HCT116 (cell line): ENCODE results near the gene SLX9. TPM values are rescaled to one million over a fixed set of nuclear protein-coding genes. Genes with fewer than 3 reads are reported as not detected.

Experiments
- ATAC-seq: fragments of 200-7000 bp; cut with Tn5 transposase; 2 replicates; pipeline ENCODE4 v1.9.1; 2020; ENCODE audit warnings: mild to moderate bottlenecking, moderate library complexity
- BruUV-seq: library from RNA; stranded (reverse); fragments of 400-500 nt; replicated peaks from 2 replicates; lab custom pipeline; 2021; lab: Mats Ljungman, UMichigan
- CTCF ChIA-PET: fragments of 300-600 bp; sonication (Branson Sonifier 250); formaldehyde crosslinking; loops from one replicate; lab custom pipeline; 2021; ENCODE audit warnings: antibody characterized with exemption; lab: Charles Lee
- POLR2A ChIA-PET: fragments of 300-600, 350-600 bp; sonication (Branson Sonifier 250); formaldehyde crosslinking; loops from one replicate; lab custom pipeline; 2021; ENCODE audit warnings: antibody characterized with exemption; lab: Charles Lee
- RAD21 ChIA-PET, 2 experiments: fragments of 300-600 bp; sonication (Branson Sonifier 250); formaldehyde crosslinking; loops; one replicate each; lab custom pipeline; 2023; ENCODE audit warnings: low total read pairs in 2 of 2; ENCODE audit not compliant: uncharacterized antibody in 2 of 2, unreplicated experiment in 2 of 2, low non-redundant PET in 1 of 2; lab: Charles Lee
- DNase-seq: peaks from one replicate; pipeline ENCODE4 v3.0.0-alpha.2; 2010; ENCODE audit warnings: low read depth, low spot score
- H2AFZ ChIP-seq: fragments of 200-600 bp; shearing (Covaris generic), sonication (generic); 2 replicates; pipeline ENCODE4 v1.6.1; 2017; ENCODE audit warnings: low read depth, mixed run types, mixed read lengths, antibody characterized with exemption, low read length; ENCODE audit not compliant: poor library complexity, severe bottlenecking
- H3K27ac ChIP-seq: 2 replicates; pipeline ENCODE4 v1.5.1; 2012; ENCODE audit warnings: low read depth, low read length
- H3K27me3 ChIP-seq: fragments of 200-600 bp; sonication (generic); 2 replicates; pipeline ENCODE4 v1.6.1; 2016; ENCODE audit warnings: mixed run types, low read length, mixed read lengths; ENCODE audit not compliant: insufficient read depth
- H3K36me3 ChIP-seq, 2 experiments: fragments of 200-500 bp in 1 of 2; fragments of 200-600 bp in 1 of 2; sonication (Bioruptor generic) in 1 of 2; sonication (generic) in 1 of 2; 2 replicates each; pipeline versions ENCODE4 v1.5.1 to v1.6.1; 2014 to 2016; ENCODE audit warnings: low read length in 2 of 2, inconsistent platforms in 1 of 2, mixed read lengths in 1 of 2, mixed run types in 1 of 2; ENCODE audit not compliant: insufficient read depth in 2 of 2, control insufficient read depth in 1 of 2
- H3K4me1 ChIP-seq, 2 experiments: fragments of 200-600 bp in 1 of 2; sonication (generic) in 1 of 2; 2 replicates each; pipeline versions ENCODE4 v1.5.1 to v1.6.1; 2012 to 2017; ENCODE audit warnings: low read length in 2 of 2, inconsistent platforms in 1 of 2, mild to moderate bottlenecking in 1 of 2, mixed read lengths in 1 of 2, mixed run types in 1 of 2, moderate library complexity in 1 of 2; ENCODE audit not compliant: insufficient read depth in 2 of 2, control insufficient read depth in 1 of 2
- H3K4me2 ChIP-seq: fragments of 200-600 bp; sonication (generic); 2 replicates; pipeline ENCODE4 v1.6.1; 2017; ENCODE audit warnings: mixed run types, low read length, mixed read lengths
- H3K4me3 ChIP-seq, 2 experiments: fragments of 200-600 bp in 1 of 2; sonication (generic) in 1 of 2; replicated peaks in 1 of 2; 2 replicates each; pipeline ENCODE4 v1.5.1; 2011 to 2016; ENCODE audit warnings: low read length in 2 of 2, control low read depth in 1 of 2, low read depth in 1 of 2, mild to moderate bottlenecking in 1 of 2, mixed read lengths in 1 of 2, mixed run types in 1 of 2
- H3K79me2 ChIP-seq: fragments of 200-600 bp; sonication (generic); 2 replicates; pipeline ENCODE4 v1.6.1; 2017; ENCODE audit warnings: mild to moderate bottlenecking, mixed run types, low read length, moderate library complexity, mixed read lengths; ENCODE audit not compliant: insufficient read depth
- H3K9ac ChIP-seq: fragments of 200-600 bp; sonication (generic); 2 replicates; pipeline ENCODE4 v1.6.1; 2016; ENCODE audit warnings: low read length, mixed read lengths
- H3K9me2 ChIP-seq: fragments of 200-600 bp; sonication (generic), shearing (Covaris generic); 2 replicates; pipeline ENCODE4 v1.6.1; 2017; ENCODE audit warnings: mixed run types, mild to moderate bottlenecking, moderate library complexity; ENCODE audit not compliant: insufficient read depth
- H3K9me3 ChIP-seq, 2 experiments: fragments of 200-500 bp in 1 of 2; fragments of 200-600 bp in 1 of 2; sonication (Bioruptor generic) in 1 of 2; sonication (generic) in 1 of 2; 2 replicates each; pipeline ENCODE4 v1.6.1; 2014 to 2017; ENCODE audit warnings: low read length in 2 of 2, mixed read lengths in 2 of 2, inconsistent platforms in 1 of 2, low read depth in 1 of 2, mild to moderate bottlenecking in 1 of 2, mixed run types in 1 of 2, moderate library complexity in 1 of 2; ENCODE audit not compliant: control insufficient read depth in 1 of 2, insufficient read depth in 1 of 2
- H4K20me1 ChIP-seq: fragments of 200-600 bp; sonication (generic), shearing (Covaris generic); 2 replicates; pipeline ENCODE4 v1.6.1; 2017; ENCODE audit warnings: mixed run types, mild to moderate bottlenecking, moderate library complexity; ENCODE audit not compliant: insufficient read depth
- CBX3 ChIP-seq: IDR thresholded peaks from 2 replicates; pipeline ENCODE4 v1.6.1; 2012; ENCODE audit warnings: low read depth
- CEBPB ChIP-seq: IDR thresholded peaks from 2 replicates; pipeline ENCODE4 v1.6.1; 2012; ENCODE audit warnings: low read depth
- EGR1 ChIP-seq: IDR thresholded peaks from 2 replicates; pipeline ENCODE4 v1.6.1; 2012; ENCODE audit warnings: low read depth
- ELF1 ChIP-seq: IDR thresholded peaks from 2 replicates; pipeline ENCODE4 v1.6.1; 2012; ENCODE audit warnings: low read depth, borderline replicate concordance
- EZH2 ChIP-seq: fragments of 200-600 bp; sonication (generic); IDR thresholded peaks from 2 replicates; pipeline ENCODE4 v1.6.1; 2017; ENCODE audit warnings: antibody characterized with exemption, mixed run types
- EZH2phosphoT487 ChIP-seq: fragments of 200-600 bp; IDR thresholded peaks from 2 replicates; pipeline ENCODE4 v1.6.1; 2018; ENCODE audit warnings: antibody characterized with exemption, borderline replicate concordance
- FOSL1 ChIP-seq: IDR thresholded peaks from 2 replicates; pipeline ENCODE4 v1.6.1; 2012; ENCODE audit warnings: low read depth
- JUND ChIP-seq: IDR thresholded peaks from 2 replicates; pipeline ENCODE4 v1.6.1; 2012
- MAX ChIP-seq: IDR thresholded peaks from 2 replicates; pipeline ENCODE4 v1.6.1; 2012
- RAD21 ChIP-seq: IDR thresholded peaks from 2 replicates; pipeline ENCODE4 v1.6.1; 2012; ENCODE audit warnings: low read depth, mild to moderate bottlenecking
- SRF ChIP-seq: IDR thresholded peaks from 2 replicates; pipeline ENCODE4 v1.6.1; 2012; ENCODE audit warnings: low read depth
- ZFX ChIP-seq: fragments of 450-650 bp; IDR thresholded peaks from 2 replicates; pipeline ENCODE4 v1.6.1; 2017
- ZNF274 ChIP-seq: fragments of 200-500 bp; sonication (Bioruptor generic); IDR thresholded peaks from 2 replicates; pipeline ENCODE4 v1.6.1; 2014; ENCODE audit warnings: mild to moderate bottlenecking, low read depth, low read length, inconsistent platforms
- intact Hi-C: fragments of 100-400 bp; cut with micrococcal nuclease; formaldehyde crosslinking; loops from 2 replicates; pipeline ENCODE4 v1.10.0; 2022
- total RNA-seq: library from RNA; stranded (reverse); gene quantifications from one replicate; pipeline ENCODE4 v1.2.1, GENCODE V29; 2021; ENCODE audit not compliant: unreplicated experiment
- TF ChIP-seq, protein P1 (sequence below): IDR thresholded peaks from 2 replicates; pipeline ENCODE4 v1.6.1; 2012
- TF ChIP-seq, protein P2 (sequence below): IDR thresholded peaks from 2 replicates; pipeline ENCODE4 v1.6.1; 2011; ENCODE audit warnings: mild to moderate bottlenecking, low read length, moderate library complexity; ENCODE audit not compliant: insufficient replicate concordance; ENCODE audit errors: extremely low read depth
- TF ChIP-seq, protein P3 (sequence below): IDR thresholded peaks from 2 replicates; pipeline ENCODE4 v1.6.1; 2012; ENCODE audit warnings: low read depth

SLX9 gene
- total RNA-seq, 1 experiment from 2014 or later = 61.9 TPM

DNA sequence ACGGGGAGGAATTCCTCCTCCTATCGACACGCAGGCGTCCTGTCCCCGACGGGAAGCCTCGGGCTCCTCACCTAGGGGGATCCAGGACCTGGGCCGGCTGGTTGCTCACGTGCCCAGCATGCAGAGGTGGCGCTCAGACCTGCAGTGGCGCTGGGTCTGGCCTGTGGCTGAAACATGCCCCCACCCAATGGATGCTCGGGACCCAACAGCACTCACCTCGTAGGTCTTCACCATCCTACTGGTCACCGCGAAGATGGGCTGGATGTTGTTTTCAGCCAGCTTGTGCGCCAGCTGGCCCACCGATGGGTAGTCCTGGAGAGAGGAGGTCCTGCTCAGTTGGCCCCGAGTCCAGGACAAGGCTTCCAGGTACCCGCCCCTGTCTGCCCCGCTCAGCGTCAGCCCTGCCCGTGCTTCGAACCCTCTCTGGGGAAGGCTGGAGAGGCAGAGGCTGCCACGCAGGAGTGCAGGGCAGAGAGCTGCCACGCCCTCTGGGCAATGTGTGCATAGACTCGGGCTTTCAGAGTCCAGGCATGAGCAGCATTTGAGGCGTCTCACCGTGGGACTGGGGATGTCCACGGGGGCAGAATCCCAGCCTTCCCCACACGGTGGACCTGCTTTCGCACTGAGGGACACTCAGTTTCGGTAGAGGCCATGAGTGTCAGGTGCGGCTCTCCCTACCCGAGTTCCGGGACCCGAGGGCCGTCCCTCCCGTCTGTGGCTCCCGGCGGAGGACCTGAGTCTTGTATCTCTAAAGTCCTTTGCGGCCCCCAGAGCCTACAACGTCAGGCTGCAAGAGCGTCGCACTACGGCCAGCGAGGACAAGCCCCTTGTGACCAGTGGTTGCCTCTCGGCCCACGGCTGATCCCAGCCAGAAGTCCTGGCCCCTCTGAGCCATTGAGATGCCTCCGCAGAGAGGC lies 40.7 kb upstream of the SLX9 start:
- Histone ChIP-seq H3K9me3 (peaks cover 0 to 4% of the 10 kb centered on the region in 2 experiments; a peak in 1 of 4 replicates), H3K4me1 (no peaks in the 10 kb centered on the region; a peak in 1 of 4 replicates), H3K79me2 (no peaks in the 10 kb centered on the region), H3K9ac (no peak overlapping the region), H3K36me3 (no peaks in the 10 kb centered on the region), H3K9me2 (no peaks in the 10 kb centered on the region), H3K4me3 (no peak overlapping the region), H3K4me2 (no peak overlapping the region), H4K20me1 (no peaks in the 10 kb centered on the region), H3K27ac (no peak overlapping the region), H2AFZ (no peak overlapping the region), H3K27me3 (no peaks in the 10 kb centered on the region)
- POLR2A ChIA-PET = no interaction called here
- intact Hi-C loops = no loop called here
- CTCF ChIA-PET = no interaction called here
- ATAC-seq = no peak
- RAD21 ChIA-PET = no interaction called here
- TF ChIP-seq, protein P1, sequence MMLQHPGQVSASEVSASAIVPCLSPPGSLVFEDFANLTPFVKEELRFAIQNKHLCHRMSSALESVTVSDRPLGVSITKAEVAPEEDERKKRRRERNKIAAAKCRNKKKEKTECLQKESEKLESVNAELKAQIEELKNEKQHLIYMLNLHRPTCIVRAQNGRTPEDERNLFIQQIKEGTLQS = no peak
- no peak for TF ChIP-seq JUND
- no peak for TF ChIP-seq CBX3
- TF ChIP-seq ZNF274 = no peak
- no peak for TF ChIP-seq EGR1
- TF ChIP-seq ZFX = no peak
- TF ChIP-seq FOSL1 = no peak
- TF ChIP-seq, protein P2, sequence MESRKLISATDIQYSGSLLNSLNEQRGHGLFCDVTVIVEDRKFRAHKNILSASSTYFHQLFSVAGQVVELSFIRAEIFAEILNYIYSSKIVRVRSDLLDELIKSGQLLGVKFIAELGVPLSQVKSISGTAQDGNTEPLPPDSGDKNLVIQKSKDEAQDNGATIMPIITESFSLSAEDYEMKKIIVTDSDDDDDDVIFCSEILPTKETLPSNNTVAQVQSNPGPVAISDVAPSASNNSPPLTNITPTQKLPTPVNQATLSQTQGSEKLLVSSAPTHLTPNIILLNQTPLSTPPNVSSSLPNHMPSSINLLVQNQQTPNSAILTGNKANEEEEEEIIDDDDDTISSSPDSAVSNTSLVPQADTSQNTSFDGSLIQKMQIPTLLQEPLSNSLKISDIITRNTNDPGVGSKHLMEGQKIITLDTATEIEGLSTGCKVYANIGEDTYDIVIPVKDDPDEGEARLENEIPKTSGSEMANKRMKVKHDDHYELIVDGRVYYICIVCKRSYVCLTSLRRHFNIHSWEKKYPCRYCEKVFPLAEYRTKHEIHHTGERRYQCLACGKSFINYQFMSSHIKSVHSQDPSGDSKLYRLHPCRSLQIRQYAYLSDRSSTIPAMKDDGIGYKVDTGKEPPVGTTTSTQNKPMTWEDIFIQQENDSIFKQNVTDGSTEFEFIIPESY = no peak
- TF ChIP-seq MAX = no peak
- TF ChIP-seq EZH2 = no peak
- no peak for TF ChIP-seq EZH2phosphoT487
- TF ChIP-seq RAD21 = no peak
- no peak for TF ChIP-seq ELF1
- no peak for TF ChIP-seq CEBPB
- no peak for TF ChIP-seq SRF
- TF ChIP-seq, protein P3, sequence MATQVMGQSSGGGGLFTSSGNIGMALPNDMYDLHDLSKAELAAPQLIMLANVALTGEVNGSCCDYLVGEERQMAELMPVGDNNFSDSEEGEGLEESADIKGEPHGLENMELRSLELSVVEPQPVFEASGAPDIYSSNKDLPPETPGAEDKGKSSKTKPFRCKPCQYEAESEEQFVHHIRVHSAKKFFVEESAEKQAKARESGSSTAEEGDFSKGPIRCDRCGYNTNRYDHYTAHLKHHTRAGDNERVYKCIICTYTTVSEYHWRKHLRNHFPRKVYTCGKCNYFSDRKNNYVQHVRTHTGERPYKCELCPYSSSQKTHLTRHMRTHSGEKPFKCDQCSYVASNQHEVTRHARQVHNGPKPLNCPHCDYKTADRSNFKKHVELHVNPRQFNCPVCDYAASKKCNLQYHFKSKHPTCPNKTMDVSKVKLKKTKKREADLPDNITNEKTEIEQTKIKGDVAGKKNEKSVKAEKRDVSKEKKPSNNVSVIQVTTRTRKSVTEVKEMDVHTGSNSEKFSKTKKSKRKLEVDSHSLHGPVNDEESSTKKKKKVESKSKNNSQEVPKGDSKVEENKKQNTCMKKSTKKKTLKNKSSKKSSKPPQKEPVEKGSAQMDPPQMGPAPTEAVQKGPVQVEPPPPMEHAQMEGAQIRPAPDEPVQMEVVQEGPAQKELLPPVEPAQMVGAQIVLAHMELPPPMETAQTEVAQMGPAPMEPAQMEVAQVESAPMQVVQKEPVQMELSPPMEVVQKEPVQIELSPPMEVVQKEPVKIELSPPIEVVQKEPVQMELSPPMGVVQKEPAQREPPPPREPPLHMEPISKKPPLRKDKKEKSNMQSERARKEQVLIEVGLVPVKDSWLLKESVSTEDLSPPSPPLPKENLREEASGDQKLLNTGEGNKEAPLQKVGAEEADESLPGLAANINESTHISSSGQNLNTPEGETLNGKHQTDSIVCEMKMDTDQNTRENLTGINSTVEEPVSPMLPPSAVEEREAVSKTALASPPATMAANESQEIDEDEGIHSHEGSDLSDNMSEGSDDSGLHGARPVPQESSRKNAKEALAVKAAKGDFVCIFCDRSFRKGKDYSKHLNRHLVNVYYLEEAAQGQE = no peak
- DNase-seq = no peak
- no TSS peak for BruUV-seq
